GM12878 (cell line): ENCODE results near the gene EPHA8. TPM values are rescaled to one million over a fixed set of nuclear protein-coding genes. Genes with fewer than 3 reads are reported as not detected.
A peak's percentile ranks its signal among the peaks of the same experiment; 100 is the strongest.

Experiments used
- ATAC-seq: fragments of 200-7000 bp; cut with Tn5 transposase; 3 replicates; pipeline ENCODE4 v1.9.1; 2020; ENCODE audit warnings: mild to moderate bottlenecking, moderate library complexity
- BruUV-seq: library from RNA; stranded (reverse); fragments of 400-500 nt; replicated peaks from 2 replicates; lab custom pipeline; 2021; lab: Mats Ljungman, UMichigan
- CTCF ChIA-PET: fragments of 300-600 bp; sonication (Branson Sonifier 250); formaldehyde crosslinking; extraction: SDS; loops from one replicate; lab custom pipeline; 2021; ENCODE audit warnings: inconsistent platforms; lab: Yijun Ruan, JAX
- POLR2A ChIA-PET: fragments of 350-600 bp; formaldehyde crosslinking; extraction: SDS; loops from one replicate; lab custom pipeline; 2021; ENCODE audit warnings: inconsistent platforms; lab: Charles Lee
- RAD21 ChIA-PET: fragments of 300-600 bp; sonication (Branson Sonifier 250); formaldehyde crosslinking; loops from one replicate; lab custom pipeline; 2023; ENCODE audit warnings: antibody characterized with exemption; ENCODE audit not compliant: unreplicated experiment; lab: Charles Lee
- SMC1A ChIA-PET: fragments of 300-600 bp; sonication (Branson Sonifier 250); formaldehyde crosslinking; loops from one replicate; lab custom pipeline; 2023; ENCODE audit not compliant: unreplicated experiment, uncharacterized antibody; lab: Charles Lee
- DNase-seq: peaks from one replicate; pipeline ENCODE4 v3.0.0-alpha.2; 2011; ENCODE audit warnings: low read depth, low spot score
- FAIRE-seq: peaks from 3 replicates; lab custom pipeline; 2011; peaks lifted over from hg19 to GRCh38; lab: Jason Lieb, UNC
- H2AFZ ChIP-seq: 2 replicates; pipeline ENCODE4 v1.6.0; 2011; ENCODE audit warnings: low read depth, low read length, control low read depth; ENCODE audit not compliant: control insufficient read depth
- H3K27ac ChIP-seq: 2 replicates; pipeline ENCODE4 v1.5.1; 2011; ENCODE audit warnings: control low read depth; ENCODE audit not compliant: control insufficient read depth, insufficient read depth
- H3K27me3 ChIP-seq, 2 experiments: replicated peaks in 1 of 2; 2 replicates each; pipeline versions ENCODE4 v1.6.0 to v1.6.1; 2011; ENCODE audit warnings: low read length in 1 of 2; ENCODE audit not compliant: control insufficient read depth in 2 of 2, insufficient read depth in 2 of 2
- H3K36me3 ChIP-seq, 2 experiments: 2 replicates each; pipeline ENCODE4 v1.5.1; 2011; ENCODE audit warnings: low read length in 1 of 2; ENCODE audit not compliant: control insufficient read depth in 2 of 2, insufficient read depth in 2 of 2
- H3K4me1 ChIP-seq: 2 replicates; pipeline ENCODE4 v1.6.1; 2011; ENCODE audit warnings: mild to moderate bottlenecking, low read length, moderate library complexity, mixed read lengths; ENCODE audit not compliant: control insufficient read depth, insufficient read depth
- H3K4me2 ChIP-seq: 2 replicates; pipeline ENCODE4 v1.6.0; 2011; ENCODE audit warnings: control low read depth; ENCODE audit not compliant: control insufficient read depth, insufficient read depth
- H3K4me3 ChIP-seq: fragments of 200-600 bp; sonication (generic); 2 replicates; pipeline ENCODE4 v1.5.1; 2016
- H3K79me2 ChIP-seq: 2 replicates; pipeline ENCODE4 v1.6.0; 2011; ENCODE audit warnings: low read length; ENCODE audit not compliant: control insufficient read depth, insufficient read depth
- H3K9ac ChIP-seq: 2 replicates; pipeline ENCODE4 v1.8.0; 2011; ENCODE audit warnings: low read length, control low read depth, mixed read lengths; ENCODE audit not compliant: control insufficient read depth, insufficient read depth
- H3K9me3 ChIP-seq: replicated peaks from 3 replicates; pipeline ENCODE4 v1.5.1; 2011; ENCODE audit warnings: mild to moderate bottlenecking, low read length; ENCODE audit not compliant: control insufficient read depth, insufficient read depth
- H4K20me1 ChIP-seq: 2 replicates; pipeline ENCODE4 v1.6.0; 2011; ENCODE audit not compliant: control insufficient read depth, insufficient read depth
- KAT2A ChIP-seq: conservative IDR thresholded peaks from 2 replicates; pipeline ENCODE4 v1.6.1; 2011; ENCODE audit warnings: low read depth, low read length; ENCODE audit not compliant: control insufficient read depth
- SMARCA5 ChIP-seq: fragments of 450-650 bp; IDR thresholded peaks from 2 replicates; pipeline ENCODE4 v1.6.1; 2017; ENCODE audit warnings: mild to moderate bottlenecking
- WRNIP1 ChIP-seq: IDR thresholded peaks from 2 replicates; pipeline ENCODE4 v1.6.1; 2011; ENCODE audit warnings: low read depth, low read length, improper control_type of control experiment, borderline replicate concordance
- ZNF217 ChIP-seq: fragments of 450-650 bp; IDR thresholded peaks from 2 replicates; pipeline ENCODE4 v1.6.1; 2017; ENCODE audit warnings: antibody characterized with exemption, mild to moderate bottlenecking
- WGBS: methylation state at CpG from one replicate; pipeline ENCODE4 v1.1.6; 2016; ENCODE audit warnings: low lambda C conversion rate; ENCODE audit not compliant: insufficient replicate concordance, insufficient coverage; ENCODE audit errors: missing lambda C conversion rate; 5-methylcytosine and 5-hydroxymethylcytosine counted together
- in situ Hi-C: fragments of 300-500 bp; cut with MboI; formaldehyde crosslinking; loops from 9 replicates; pipeline ENCODE4 v1.14.3; 2018; ENCODE audit warnings: mixed read lengths
- intact Hi-C: fragments of 100-400 bp; cut with micrococcal nuclease; formaldehyde crosslinking; loops from one replicate; pipeline ENCODE4 v1.14.2; 2022; ENCODE audit not compliant: unreplicated experiment
- polyA plus RNA-seq, 11 experiments: library from polyadenylated mRNA; depleted of rRNA in 4 of 11; unstranded in 6 of 11; stranded (reverse) in 5 of 11; fragments of >200 nt; fragmentation: Nextera tagmentation in 4 of 11; fragmentation: Illumina TruSeq in 1 of 11; extraction: Ambion mirVana in 4 of 11; extraction: Trizol in 1 of 11; gene quantifications; 1 replicate in 1 of 11; 2 replicates in 10 of 11; pipeline versions ENCODE4 v1.2.1 to v1.2.3, GENCODE V29; 2011 to 2016; ENCODE audit warnings: inconsistent platforms in 2 of 11, missing spikeins in 2 of 11, low read depth in 1 of 11
- total RNA-seq, 4 experiments: library from RNA; depleted of rRNA in 3 of 4; stranded (reverse); fragments of >200 nt in 3 of 4; fragmentation: Illumina TruSeq in 1 of 4; extraction: Trizol in 1 of 4; gene quantifications; 2 replicates each; pipeline versions ENCODE4 v1.2.1 to v1.2.3, GENCODE V29; 2013 to 2021
- TF ChIP-seq, protein P1 (sequence below), 3 experiments: IDR thresholded peaks in 2 of 3; conservative IDR thresholded peaks in 1 of 3; 2 replicates each; pipeline ENCODE4 v1.5.1; 2011; ENCODE audit warnings: low read depth in 3 of 3, low read length in 3 of 3, mild to moderate bottlenecking in 3 of 3, control low read depth in 2 of 3, moderate library complexity in 2 of 3, inconsistent platforms in 1 of 3, mixed read lengths in 1 of 3; ENCODE audit not compliant: control insufficient read depth in 2 of 3, insufficient read depth in 1 of 3; ENCODE audit errors: extremely low read depth in 1 of 3

Gene EPHA8
- total and polyA plus RNA-seq, 10 of the 15 experiments (the other 5 are each of a cell fraction or from before 2014, with no cell fraction given) = not detected

GRCh38 chr1:22636927-22637326 lies 73.6 kb downstream of the EPHA8 start:
- ATAC-seq (no peak), DNase-seq (no peak), FAIRE-seq (no peak)
- Histone ChIP-seq H3K9me3 (no peaks in the 10 kb centered on the region), H2AFZ (no peak overlapping the region), H3K4me3 (no peak overlapping the region), H3K9ac (no peak overlapping the region), H3K79me2 (no peaks in the 10 kb centered on the region), H3K27me3 (no peaks in the 10 kb centered on the region), H3K27ac (no peak overlapping the region), H3K4me2 (no peak overlapping the region), H3K36me3 (no peaks in the 10 kb centered on the region), H3K4me1 (no peaks in the 10 kb centered on the region), H4K20me1 (no peaks in the 10 kb centered on the region)
- no TSS peak for BruUV-seq
- no peak for TF ChIP-seq ZNF217
- no peak for TF ChIP-seq SMARCA5
- TF ChIP-seq, protein P1, sequence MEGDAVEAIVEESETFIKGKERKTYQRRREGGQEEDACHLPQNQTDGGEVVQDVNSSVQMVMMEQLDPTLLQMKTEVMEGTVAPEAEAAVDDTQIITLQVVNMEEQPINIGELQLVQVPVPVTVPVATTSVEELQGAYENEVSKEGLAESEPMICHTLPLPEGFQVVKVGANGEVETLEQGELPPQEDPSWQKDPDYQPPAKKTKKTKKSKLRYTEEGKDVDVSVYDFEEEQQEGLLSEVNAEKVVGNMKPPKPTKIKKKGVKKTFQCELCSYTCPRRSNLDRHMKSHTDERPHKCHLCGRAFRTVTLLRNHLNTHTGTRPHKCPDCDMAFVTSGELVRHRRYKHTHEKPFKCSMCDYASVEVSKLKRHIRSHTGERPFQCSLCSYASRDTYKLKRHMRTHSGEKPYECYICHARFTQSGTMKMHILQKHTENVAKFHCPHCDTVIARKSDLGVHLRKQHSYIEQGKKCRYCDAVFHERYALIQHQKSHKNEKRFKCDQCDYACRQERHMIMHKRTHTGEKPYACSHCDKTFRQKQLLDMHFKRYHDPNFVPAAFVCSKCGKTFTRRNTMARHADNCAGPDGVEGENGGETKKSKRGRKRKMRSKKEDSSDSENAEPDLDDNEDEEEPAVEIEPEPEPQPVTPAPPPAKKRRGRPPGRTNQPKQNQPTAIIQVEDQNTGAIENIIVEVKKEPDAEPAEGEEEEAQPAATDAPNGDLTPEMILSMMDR (IDR thresholded peaks at IDR 0.05 in 2 of 3, conservative IDR thresholded peaks at IDR 0.05 in 1 of 3; ENCODE audit: control insufficient read depth in 2 of 3, extremely low read depth in 1 of 3, insufficient read depth in 1 of 3, low read depth in 3 of 3, low read length in 3 of 3) = 0 out of 6 replicates have a peak, but pooled peaks of 1 of the 3 experiments have one; percentile 0
- no peak for TF ChIP-seq KAT2A
- no peak for TF ChIP-seq WRNIP1
- in situ Hi-C loops (no loop called here), intact Hi-C loops (no loop called here)
- ChIA-PET RAD21 (no interaction called here), CTCF (interaction anchor here (1.9 kb wide), 1 partner anchor 216 kb away, joined by 5 read pairs; no protein-coding TSS in a partner anchor), SMC1A (no interaction called here), POLR2A (no interaction called here)
- WGBS = 30% methylated on average over 6 of the region's 6 CpGs
